Spinal cord (tissue), 10 donors: ENCODE measurements around the gene SLC24A5. TPM values are rescaled to one million over a fixed set of nuclear protein-coding genes. Genes with fewer than 3 reads are reported as not detected.

ENCODE experiments used
- DNase-seq, 6 donors: peaks; one replicate each; pipeline versions ENCODE4 v3.0.0 to v3.0.0-alpha.2; 2013 to 2015; ENCODE audit warnings: low spot score in 6 of 6, low read depth in 4 of 6
- H3K27ac ChIP-seq: one replicate; pipeline ENCODE4 v1.5.1; 2013; ENCODE audit warnings: low read depth, low read length, control low read depth
- H3K27me3 ChIP-seq: one replicate; pipeline ENCODE4 v1.6.1; 2013; ENCODE audit warnings: low read length; ENCODE audit not compliant: control insufficient read depth, insufficient read depth
- H3K36me3 ChIP-seq: one replicate; pipeline ENCODE4 v1.6.1; 2013; ENCODE audit warnings: low read length; ENCODE audit not compliant: control insufficient read depth, insufficient read depth
- H3K4me1 ChIP-seq: one replicate; pipeline ENCODE4 v1.6.1; 2013; ENCODE audit warnings: low read length; ENCODE audit not compliant: control insufficient read depth, insufficient read depth
- H3K4me3 ChIP-seq: one replicate; pipeline ENCODE4 v1.5.1; 2013; ENCODE audit warnings: low read depth, low read length, control low read depth
- H3K9me3 ChIP-seq: one replicate; pipeline ENCODE4 v1.6.1; 2013; ENCODE audit warnings: low read length; ENCODE audit not compliant: control insufficient read depth, insufficient read depth
- WGBS: methylation state at CpG from one replicate; pipeline ENCODE4 v1.1.5; 2013; ENCODE audit warnings: missing lambda C conversion rate; ENCODE audit not compliant: insufficient coverage; 5-methylcytosine and 5-hydroxymethylcytosine counted together
- long read RNA-seq, 4 donors: transcript quantifications; one replicate each; lab custom pipeline, GENCODE V29; 2026
- polyA plus RNA-seq, 2 donors: library from polyadenylated mRNA; unstranded; fragments of 120-200 nt; gene quantifications; one replicate each; pipeline ENCODE4 v1.2.1, GENCODE V29; 2013; ENCODE audit not compliant: insufficient read length in 2 of 2
- total RNA-seq, 2 donors: library from RNA; depleted of rRNA in 1 of 2; stranded (reverse); fragments of 120-200 nt in 1 of 2; fragments of >200 nt in 1 of 2; gene quantifications; one replicate each; pipeline versions ENCODE4 v1.2.3 to v1.2.4, GENCODE V29; 2013 to 2014
- donor health status: healthy.

SLC24A5 gene
- 1 to 10 TPM; 1.2 to 2.3 TPM for total RNA-seq
- 1 to 10 TPM in 1 of 2 donors, under 1 TPM in 1; 0.84 to 1.9 TPM for polyA plus RNA-seq
- long read RNA-seq, donor 1, partial matches to known transcripts: 22 of 22 reads
- long read RNA-seq, donor 1, other reads (novel, unspliced or antisense): 0 of 22 reads
- long read RNA-seq, donor 2, partial matches to known transcripts: 17 of 17 reads
- long read RNA-seq, donor 2, other reads (novel, unspliced or antisense): 0 of 17 reads
- long read RNA-seq, donor 3, partial matches to known transcripts: 16 of 16 reads
- long read RNA-seq, donor 3, other reads (novel, unspliced or antisense): 0 of 16 reads
- long read RNA-seq, donor 4: 0 reads

DNA sequence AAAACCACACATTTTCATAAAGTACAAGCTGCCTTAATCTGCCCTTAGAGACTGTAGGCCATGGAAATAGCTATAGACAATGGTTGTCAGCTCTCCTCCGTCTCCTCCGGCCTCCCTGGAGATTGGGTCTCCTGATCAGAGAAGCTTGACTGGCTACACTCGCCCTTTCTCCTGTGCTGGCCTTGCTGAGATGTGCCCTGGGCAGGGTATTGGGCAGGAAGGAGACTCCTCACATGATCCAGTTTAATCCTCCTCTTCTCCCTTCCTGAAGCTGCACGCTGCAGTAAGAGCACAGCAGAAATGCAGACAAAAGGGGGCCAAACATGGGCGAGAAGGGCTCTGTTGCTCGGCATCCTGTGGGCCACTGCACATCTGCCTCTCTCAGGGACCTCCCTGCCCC is at the start of gene SLC24A5:
Gene SLC24A5 (plus strand): TSS at position 246 of the 400 bp plus-strand sequence. CDS start 55 bp downstream, at position 301.
- Histone ChIP-seq H3K4me3 (no peak within 1 kb of the TSS), H3K4me1 (peaks cover 4% of the 10 kb centered on the region), H3K27ac (peak within 1 kb of the TSS; percentile 87), H3K9me3 (no peaks in the 10 kb centered on the region), H3K36me3 (no peaks in the 10 kb centered on the region), H3K27me3 (no peaks in the 10 kb centered on the region)
- DNase-seq: no peak
- 93% methylated on average over 2 of the region's 6 CpGs for WGBS

DNA sequence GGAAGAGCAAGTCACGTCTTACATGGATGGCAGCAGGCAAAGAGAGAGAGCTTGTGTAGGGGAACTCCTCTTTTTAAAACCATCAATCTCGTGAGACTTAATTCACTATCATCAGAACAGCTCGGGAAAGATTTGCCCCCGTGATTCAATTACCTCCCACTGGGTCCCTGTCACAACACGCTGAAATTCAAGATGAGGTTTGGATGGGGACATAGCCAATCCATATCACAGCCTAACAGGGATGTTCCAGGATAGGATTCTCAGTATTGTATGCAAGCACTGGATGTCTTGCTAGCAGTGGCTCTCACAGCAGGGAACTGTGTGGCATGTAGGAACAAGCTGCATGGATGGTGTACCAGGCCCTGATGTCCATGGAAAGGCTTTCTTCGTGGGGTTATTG is 47.8 kb upstream of the SLC24A5 start:
- DNase-seq: no peak
- Histone ChIP-seq H3K9me3 (no peaks in the 10 kb centered on the region), H3K27ac (no peak overlapping the region), H3K36me3 (no peaks in the 10 kb centered on the region), H3K27me3 (no peaks in the 10 kb centered on the region), H3K4me3 (no peak overlapping the region), H3K4me1 (peaks cover 3% of the 10 kb centered on the region)
- 95% methylated on average over 2 of the region's 6 CpGs for WGBS

DNA sequence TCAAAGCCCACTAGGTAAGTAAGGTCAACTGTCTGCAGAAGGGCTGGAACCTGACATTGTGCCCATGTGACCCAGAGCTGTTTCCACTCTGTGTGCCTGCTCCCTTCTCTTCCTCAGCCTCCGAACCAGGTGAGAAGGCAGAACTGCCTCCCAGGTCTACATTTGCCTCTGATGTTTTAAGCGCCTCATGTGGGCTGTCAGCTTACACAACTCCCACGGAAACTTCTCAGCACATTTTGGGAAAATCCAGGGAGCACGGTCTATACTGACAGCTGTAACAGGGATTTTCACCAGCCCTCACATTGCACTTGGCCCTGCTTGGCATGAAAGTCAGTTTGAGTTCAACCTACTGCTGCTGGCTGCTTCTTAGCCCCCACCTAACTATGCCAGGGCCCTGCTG is 46.9 kb upstream of the SLC24A5 start:
- no peak overlapping the region for H3K4me3 ChIP-seq
- WGBS: 94% methylated on average over 4 of the region's 4 CpGs
- no peaks in the 10 kb centered on the region for H3K36me3 ChIP-seq
- DNase-seq: no peak
- H3K9me3 ChIP-seq: no peaks in the 10 kb centered on the region
- no peaks in the 10 kb centered on the region for H3K27me3 ChIP-seq
- H3K4me1 ChIP-seq: peaks cover 3% of the 10 kb centered on the region
- no peak overlapping the region for H3K27ac ChIP-seq

DNA sequence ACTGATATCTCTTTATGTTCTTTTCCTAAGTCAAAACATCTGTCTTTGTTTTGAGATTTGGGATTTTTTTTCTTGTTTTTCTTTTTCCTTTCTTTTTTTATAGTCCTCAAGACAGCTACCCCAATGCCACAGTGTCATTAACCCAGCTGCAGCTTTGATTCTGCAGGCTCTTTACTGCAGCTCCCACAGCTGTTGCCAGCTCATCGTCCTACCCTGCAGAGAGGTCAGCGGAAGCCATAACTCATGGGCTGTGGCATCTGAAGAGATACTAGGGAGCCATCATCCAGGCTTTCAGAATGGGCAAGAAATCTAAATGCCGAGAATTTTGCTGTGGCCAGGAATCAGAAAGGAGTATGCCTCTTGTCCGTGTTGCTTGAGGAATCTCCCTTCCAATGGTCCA is 44.3 kb upstream of the SLC24A5 start:
- H3K4me1 ChIP-seq: peaks cover 3% of the 10 kb centered on the region
- no peaks in the 10 kb centered on the region for H3K27me3 ChIP-seq
- no peaks in the 10 kb centered on the region for H3K36me3 ChIP-seq
- no peaks in the 10 kb centered on the region for H3K9me3 ChIP-seq
- DNase-seq: peak in 2 of 6 donors; percentile 38 to 72
- H3K4me3 ChIP-seq: no peak overlapping the region
- no peak overlapping the region for H3K27ac ChIP-seq
- 33% methylated on average over 3 of the region's 4 CpGs for WGBS

DNA sequence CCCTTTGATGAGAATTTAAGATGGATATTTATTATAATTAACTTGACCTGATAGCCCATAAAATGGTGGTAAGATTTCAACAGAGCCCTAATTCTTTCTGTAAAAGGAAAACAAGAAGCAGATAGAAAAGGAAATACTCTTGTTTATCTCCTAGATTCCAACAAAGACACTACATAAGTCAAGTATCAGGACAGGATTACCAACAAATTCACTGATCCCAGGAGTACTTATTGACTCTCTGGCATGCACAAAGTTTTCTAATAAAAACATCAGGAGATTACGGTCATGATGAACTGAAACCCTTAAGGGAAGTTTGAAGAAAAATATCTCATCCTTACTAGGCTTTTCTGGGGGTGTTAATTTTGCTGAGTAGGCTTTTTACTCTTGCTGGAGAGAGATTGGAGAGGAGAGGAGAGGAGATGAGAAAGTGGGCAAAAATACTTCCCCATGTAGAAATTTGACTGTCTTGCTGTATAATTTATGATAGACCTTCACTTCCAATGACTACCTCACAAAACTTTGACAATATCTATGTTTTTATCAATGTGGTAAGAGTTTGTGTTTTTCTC is 43.1 kb upstream of the SLC24A5 start:
- no CpG with 5 or more reads among the region's 1 CpG for WGBS
- no peaks in the 10 kb centered on the region for H3K36me3 ChIP-seq
- no peak overlapping the region for H3K27ac ChIP-seq
- H3K9me3 ChIP-seq: no peaks in the 10 kb centered on the region
- no peak for DNase-seq
- H3K27me3 ChIP-seq: no peaks in the 10 kb centered on the region
- peaks cover 3% of the 10 kb centered on the region for H3K4me1 ChIP-seq
- H3K4me3 ChIP-seq: no peak overlapping the region

DNA sequence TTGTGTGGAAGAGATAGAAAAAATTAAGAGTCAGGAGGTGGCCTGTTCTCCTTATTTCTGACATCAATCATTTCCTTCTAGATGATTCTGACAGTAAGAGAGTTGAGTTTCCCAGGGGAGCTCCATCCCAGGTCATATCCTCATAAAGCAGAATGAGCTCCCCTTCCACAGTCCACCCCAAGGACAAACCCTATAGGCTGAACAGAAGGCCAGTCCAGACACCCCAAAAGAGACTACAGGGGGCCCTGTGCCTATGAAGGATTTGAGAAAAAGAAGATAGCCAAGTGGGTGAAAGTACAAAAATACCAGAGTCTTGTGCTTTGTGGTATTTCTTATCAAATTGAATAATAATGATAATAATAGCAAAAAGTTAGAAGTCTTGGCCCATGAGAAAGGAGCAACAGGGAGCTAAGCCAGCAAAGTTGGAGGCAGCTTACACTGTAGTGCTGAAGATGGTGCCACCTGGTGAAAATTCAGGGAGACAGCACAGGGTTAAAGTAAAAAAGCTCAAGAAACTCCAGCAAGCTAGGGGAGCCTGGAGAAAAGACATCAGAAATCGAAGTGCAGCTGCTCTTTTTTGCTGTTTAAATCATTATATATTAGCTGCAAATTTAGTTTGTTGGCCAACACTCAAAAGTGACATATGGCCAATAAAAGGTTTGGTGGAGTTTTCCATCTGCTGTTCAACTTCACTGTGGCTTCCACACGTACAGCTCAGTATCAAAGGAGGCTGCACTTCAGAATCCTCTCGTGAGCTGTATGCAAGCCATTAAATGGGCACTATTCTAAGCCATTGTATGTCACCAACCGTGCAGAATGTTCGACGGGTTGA is 35.8 kb upstream of the SLC24A5 start:
- Histone ChIP-seq H3K36me3 (no peaks in the 10 kb centered on the region), H3K27ac (peak overlapping the region; percentile 58), H3K9me3 (peaks cover 3% of the 10 kb centered on the region), H3K4me1 (peaks cover 15% of the 10 kb centered on the region), H3K4me3 (no peak overlapping the region), H3K27me3 (no peaks in the 10 kb centered on the region)
- WGBS: 25% methylated on average over 5 of the region's 6 CpGs
- DNase-seq: peak in 5 of 6 donors; percentile 31 to 92 (median 56)

DNA sequence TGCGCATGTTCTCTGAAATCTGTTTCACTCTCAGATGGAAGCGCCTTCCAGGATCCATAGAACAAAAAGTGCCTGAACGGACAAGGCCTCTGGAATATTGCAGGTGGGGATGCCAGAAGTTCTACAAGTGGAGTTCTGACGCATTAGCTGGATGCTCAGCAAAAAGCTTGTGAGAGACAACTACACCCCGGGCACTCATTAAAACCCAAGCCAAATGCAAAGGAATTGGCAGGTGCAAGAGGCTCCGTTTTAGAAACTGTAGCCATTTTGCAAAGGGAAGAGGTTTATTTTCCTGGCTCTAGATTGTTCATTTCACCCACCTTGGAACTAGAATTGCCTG is 35.2 kb upstream of the SLC24A5 start:
- Histone ChIP-seq H3K36me3 (no peaks in the 10 kb centered on the region), H3K4me1 (peaks cover 15% of the 10 kb centered on the region), H3K27ac (peak overlapping the region; percentile 58), H3K27me3 (no peaks in the 10 kb centered on the region), H3K4me3 (no peak overlapping the region), H3K9me3 (peaks cover 3% of the 10 kb centered on the region)
- WGBS: 37% methylated on average over 4 of the region's 6 CpGs
- DNase-seq: peak in 4 of 6 donors; percentile 30 to 83 (median 42)

DNA sequence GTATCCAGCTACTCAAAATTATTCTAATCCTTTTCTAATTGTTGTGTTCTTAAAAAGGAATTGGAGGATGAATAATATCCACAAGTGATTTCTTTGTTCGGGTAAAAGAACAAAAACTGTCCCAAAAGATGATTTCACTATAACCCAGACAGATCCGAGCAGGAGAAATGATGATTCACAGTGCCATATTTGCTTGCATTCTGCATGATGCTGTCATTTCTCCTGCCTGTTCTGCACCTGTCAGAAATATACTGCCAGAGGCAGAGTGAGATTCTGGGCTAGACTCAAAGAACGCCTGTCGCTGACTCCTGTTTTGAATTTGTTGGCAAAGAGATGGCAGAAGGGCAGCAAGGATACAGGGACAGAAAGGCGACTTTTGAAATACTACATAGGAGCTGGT is 34.7 kb upstream of the SLC24A5 start:
- H3K9me3 ChIP-seq: peaks cover 3% of the 10 kb centered on the region
- peaks cover 15% of the 10 kb centered on the region for H3K4me1 ChIP-seq
- peak in 2 of 6 donors; percentile 58 to 79 for DNase-seq
- 45% methylated on average over 4 of the region's 5 CpGs for WGBS
- no peak overlapping the region for H3K4me3 ChIP-seq
- H3K27me3 ChIP-seq: no peaks in the 10 kb centered on the region
- H3K27ac ChIP-seq: peak overlapping the region; percentile 58
- H3K36me3 ChIP-seq: no peaks in the 10 kb centered on the region

DNA sequence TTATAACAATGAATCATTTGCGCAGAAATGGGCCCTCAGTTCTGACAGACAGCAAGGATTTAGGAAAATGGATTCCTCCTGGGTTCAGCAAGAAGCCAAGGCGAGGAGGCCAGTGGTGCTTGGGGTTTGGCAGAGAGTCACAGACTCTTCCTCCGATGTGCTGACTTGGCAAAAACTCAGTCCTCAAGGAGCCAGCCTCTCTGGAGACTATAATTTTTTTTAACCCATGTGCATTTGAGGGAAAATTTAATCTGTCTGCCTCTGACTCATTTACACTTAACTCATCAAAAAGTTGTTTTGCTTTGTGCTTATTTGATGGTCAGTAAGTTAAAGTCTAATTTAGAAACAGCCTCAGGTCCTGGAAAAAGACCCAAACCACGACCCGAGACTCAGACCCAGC is 34.2 kb upstream of the SLC24A5 start:
- peaks cover 18% of the 10 kb centered on the region for H3K4me1 ChIP-seq
- no peaks in the 10 kb centered on the region for H3K36me3 ChIP-seq
- peak in 3 of 6 donors; percentile 24 to 74 (median 56) for DNase-seq
- no peaks in the 10 kb centered on the region for H3K27me3 ChIP-seq
- H3K27ac ChIP-seq: peak overlapping the region; percentile 58
- 37% methylated on average over 3 of the region's 5 CpGs for WGBS
- H3K9me3 ChIP-seq: peaks cover 3% of the 10 kb centered on the region
- H3K4me3 ChIP-seq: no peak overlapping the region
